K562 (cell line): ENCODE results near the gene SENP7. TPM values are rescaled to one million over a fixed set of nuclear protein-coding genes. Genes with fewer than 3 reads are reported as not detected.

Experiments
- ATAC-seq: fragments of 200-7000 bp; cut with Tn5 transposase; 3 replicates; pipeline ENCODE4 v1.9.1; 2020; ENCODE audit warnings: moderate library complexity
- BruUV-seq: library from RNA; stranded (reverse); fragments of 400-500 nt; replicated peaks from 2 replicates; lab custom pipeline; 2021; lab: Mats Ljungman, UMichigan
- CTCF ChIA-PET: fragments of 300-600 bp; formaldehyde crosslinking; extraction: SDS; loops from one replicate; lab custom pipeline; 2021; ENCODE audit warnings: low intra/inter-chr PET ratio; lab: Yijun Ruan, JAX
- POLR2A ChIA-PET: fragments of 300-600, 350-650 bp; sonication (Branson Sonifier 250); formaldehyde crosslinking; extraction: SDS; loops from one replicate; lab custom pipeline; 2021; ENCODE audit warnings: antibody characterized with exemption, inconsistent platforms; lab: Yijun Ruan, JAX
- DNase-seq, 4 experiments: peaks; one replicate each; pipeline versions ENCODE4 v3.0.0 to v3.0.0-alpha.2; 2011 to 2018; ENCODE audit warnings: low spot score in 3 of 4, mixed read lengths in 3 of 4; ENCODE audit errors: extremely low read depth in 1 of 4
- FAIRE-seq: peaks from 2 replicates; lab custom pipeline; 2011; peaks lifted over from hg19 to GRCh38; lab: Jason Lieb, UNC
- H2AFZ ChIP-seq: 2 replicates; pipeline ENCODE4 v1.6.0; 2011; ENCODE audit warnings: low read depth, low read length, control low read depth, inconsistent platforms
- H3K27ac ChIP-seq: fragments of 200-600 bp; 3 replicates; pipeline ENCODE4 v1.8.0; 2011; ENCODE audit warnings: low read depth, mild to moderate bottlenecking, control low read depth, inconsistent platforms, low read length, moderate library complexity, mixed read lengths; ENCODE audit errors: extremely low read depth
- H3K27me3 ChIP-seq, 2 experiments: fragments of 300-600 bp in 1 of 2; 2 replicates in 1 of 2; 3 replicates in 1 of 2; pipeline versions ENCODE4 v1.6.0 to v1.8.0; 2011; ENCODE audit warnings: inconsistent platforms in 2 of 2, low read length in 2 of 2, mild to moderate bottlenecking in 1 of 2, mixed read lengths in 1 of 2, moderate library complexity in 1 of 2; ENCODE audit not compliant: control insufficient read depth in 2 of 2, insufficient read depth in 2 of 2
- H3K36me3 ChIP-seq: fragments of 300-600 bp; 3 replicates; pipeline ENCODE4 v1.8.0; 2011; ENCODE audit warnings: mild to moderate bottlenecking, low read length, inconsistent platforms; ENCODE audit not compliant: control insufficient read depth, insufficient read depth
- H3K4me1 ChIP-seq, 2 experiments: fragments of 200-600 bp in 1 of 2; replicated peaks in 1 of 2; 2 replicates in 1 of 2; 3 replicates in 1 of 2; pipeline versions ENCODE4 v1.5.1 to v1.8.0; 2011; ENCODE audit warnings: inconsistent platforms in 2 of 2, low read length in 2 of 2, mild to moderate bottlenecking in 1 of 2, mixed read lengths in 1 of 2, moderate library complexity in 1 of 2; ENCODE audit not compliant: control insufficient read depth in 2 of 2, insufficient read depth in 2 of 2
- H3K4me2 ChIP-seq: 2 replicates; pipeline ENCODE4 v1.6.1; 2011; ENCODE audit warnings: low read length, control low read depth, inconsistent platforms, mixed read lengths; ENCODE audit not compliant: insufficient read depth
- H3K4me3 ChIP-seq: fragments of 200-600 bp; sonication (generic), shearing (Covaris generic); 2 replicates; pipeline ENCODE4 v1.5.1; 2016; ENCODE audit warnings: control low read depth, inconsistent platforms
- H3K79me2 ChIP-seq: fragments of 200-600 bp; 3 replicates; pipeline ENCODE4 v1.8.0; 2011; ENCODE audit warnings: low read length, inconsistent platforms; ENCODE audit not compliant: control insufficient read depth, insufficient read depth
- H3K9ac ChIP-seq, 2 experiments: 2 replicates each; pipeline versions ENCODE4 v1.6.0 to v1.6.1; 2011; ENCODE audit warnings: low read depth in 2 of 2, low read length in 2 of 2, control low read depth in 1 of 2, inconsistent platforms in 1 of 2, mild to moderate bottlenecking in 1 of 2, mixed read lengths in 1 of 2; ENCODE audit not compliant: insufficient read depth in 1 of 2
- H3K9me1 ChIP-seq: one replicate; pipeline ENCODE4 v1.6.0; 2011; ENCODE audit warnings: inconsistent platforms, mild to moderate bottlenecking, low read length, moderate library complexity; ENCODE audit not compliant: control insufficient read depth, insufficient read depth
- H3K9me3 ChIP-seq: replicated peaks from 2 replicates; pipeline ENCODE4 v1.5.1; 2011; ENCODE audit warnings: low read depth, low read length, inconsistent platforms; ENCODE audit not compliant: control insufficient read depth, insufficient read depth
- H4K20me1 ChIP-seq: replicated peaks from 2 replicates; pipeline ENCODE4 v1.6.1; 2011; ENCODE audit warnings: low read length, inconsistent platforms, mixed read lengths; ENCODE audit not compliant: control insufficient read depth, insufficient read depth
- ETS1 ChIP-seq: conservative IDR thresholded peaks from 2 replicates; pipeline ENCODE4 v1.6.1; 2011; ENCODE audit warnings: low read depth, mild to moderate bottlenecking, low read length; ENCODE audit not compliant: control insufficient read depth
- ETV5 ChIP-seq: sonication (generic); formaldehyde crosslinking; IDR thresholded peaks from 2 replicates; pipeline ENCODE4 v1.4.0; 2020; ENCODE audit warnings: low read depth, mild to moderate bottlenecking, missing genetic modification reagents
- FOXK1 ChIP-seq: sonication (generic); formaldehyde crosslinking; IDR thresholded peaks from 2 replicates; pipeline ENCODE4 v1.8.0; 2022; ENCODE audit warnings: missing genetic modification reagents, mild to moderate bottlenecking, borderline replicate concordance
- MEIS2 ChIP-seq: fragments of 450-650 bp; IDR thresholded peaks from 2 replicates; pipeline ENCODE4 v1.6.1; 2014; ENCODE audit warnings: mild to moderate bottlenecking; ENCODE audit not compliant: partially characterized antibody
- NUFIP1 ChIP-seq: fragments of 450-650 bp; IDR thresholded peaks from 2 replicates; pipeline ENCODE4 v1.6.1; 2018; ENCODE audit not compliant: partially characterized antibody
- POLR2AphosphoS2 ChIP-seq: IDR thresholded peaks from 2 replicates; pipeline ENCODE4 v1.6.1; 2012; ENCODE audit warnings: low read length, improper control_type of control experiment
- PTBP1 ChIP-seq: fragments of 200-400 bp; formaldehyde crosslinking; IDR thresholded peaks from 2 replicates; pipeline ENCODE4 v1.6.1; 2017; ENCODE audit warnings: low read depth, low read length
- RFX5 ChIP-seq: IDR thresholded peaks from 2 replicates; pipeline ENCODE4 v1.6.1; 2011; ENCODE audit warnings: low read depth, mild to moderate bottlenecking, improper control_type of control experiment, low read length
- RHOXF2B ChIP-seq: fragments of 250-450 bp; sonication (Bioruptor Pico); conservative IDR thresholded peaks from 2 replicates; pipeline ENCODE4 v1.5.1; 2021
- SIN3B ChIP-seq: fragments of 450-650 bp; IDR thresholded peaks from 2 replicates; pipeline ENCODE4 v1.6.1; 2017; ENCODE audit warnings: low read depth, mild to moderate bottlenecking, moderate library complexity
- TFAP4 ChIP-seq: sonication (generic); formaldehyde crosslinking; IDR thresholded peaks from 2 replicates; pipeline ENCODE4 v1.8.0; 2022; ENCODE audit warnings: missing genetic modification reagents, mild to moderate bottlenecking, moderate library complexity, borderline replicate concordance
- ZBTB49 ChIP-seq: sonication (generic); formaldehyde crosslinking; IDR thresholded peaks from 2 replicates; pipeline ENCODE4 v1.8.0; 2022; ENCODE audit warnings: missing genetic modification reagents, mild to moderate bottlenecking, borderline replicate concordance
- ZBTB8A ChIP-seq: fragments of 450-650 bp; IDR thresholded peaks from 2 replicates; pipeline ENCODE4 v1.6.1; 2018; ENCODE audit warnings: mild to moderate bottlenecking, moderate library complexity; ENCODE audit not compliant: partially characterized antibody
- ZNF263 ChIP-seq: sonication (generic); formaldehyde crosslinking; IDR thresholded peaks from 2 replicates; pipeline ENCODE4 v1.8.0; 2022; ENCODE audit warnings: mild to moderate bottlenecking, missing genetic modification reagents, borderline replicate concordance
- WGBS: fragments of 100-300 bp; shearing (Covaris generic); methylation state at CpG from one replicate; pipeline ENCODE4 v1.1.6; 2016; ENCODE audit warnings: low coverage, mixed read lengths; ENCODE audit not compliant: insufficient coverage; ENCODE audit errors: missing lambda C conversion rate; 5-methylcytosine and 5-hydroxymethylcytosine counted together
- in situ Hi-C: fragments of 300-500 bp; cut with MboI; formaldehyde crosslinking; loops from 4 replicates; pipeline ENCODE4 v1.15.0; 2018; ENCODE audit warnings: inconsistent platforms, mixed read lengths
- intact Hi-C: fragments of 100-400 bp; cut with micrococcal nuclease; formaldehyde crosslinking; loops from 2 replicates; pipeline ENCODE4 v1.14.2; 2022
- polyA plus RNA-seq, 8 experiments: library from polyadenylated mRNA; depleted of rRNA in 4 of 8; stranded (reverse) in 5 of 8; unstranded in 3 of 8; fragments of >200 nt; fragmentation: Nextera tagmentation in 2 of 8; fragmentation: Illumina TruSeq in 1 of 8; extraction: Ambion mirVana in 2 of 8; extraction: Trizol in 1 of 8; gene quantifications; 2 replicates each; pipeline versions ENCODE4 v1.2.1 to v1.2.3, GENCODE V29; 2011 to 2014; ENCODE audit warnings: inconsistent platforms in 1 of 8, missing spikeins in 1 of 8
- total RNA-seq, 7 experiments: library from RNA; depleted of rRNA in 6 of 7; stranded (reverse); fragments of >200 nt in 6 of 7; fragmentation: Illumina TruSeq in 2 of 7; extraction: Trizol in 2 of 7; gene quantifications; 2 replicates each; pipeline versions ENCODE4 v1.2.1 to v1.2.3, GENCODE V29; 2011 to 2021; ENCODE audit warnings: low replicate concordance in 1 of 7

Gene SENP7
- total and polyA plus RNA-seq, 9 of the 15 experiments (the other 6 are each of a cell fraction or from before 2014, with no cell fraction given) = 4.1 to 21.9 (median 10.7) TPM

- TF ChIP-seq PTBP1 (no peak), FOXK1 (CRISPR knock-in tag) (no peak)
Observed at GRCh38 chr3:101549473-101549872, 36.5 kb upstream of the SENP7 start (continued).

- no peak for DNase-seq
- TF ChIP-seq ZBTB49 (no peak), RHOXF2B (CRISPR knock-in tag) (no peak), RFX5 (no peak), NUFIP1 (no peak), TFAP4 (CRISPR knock-in tag) (no peak), POLR2AphosphoS2 (no peak), ETS1 (no peak), ZBTB8A (no peak), ETV5 (CRISPR knock-in tag) (no peak), MEIS2 (no peak), ZNF263 (CRISPR knock-in tag) (no peak), SIN3B (no peak)
Observed at GRCh38 chr3:101548527-101549105, 35.6 kb upstream of the SENP7 start.

More at GRCh38 chr3:101548527-101549105, 35.6 kb upstream of the SENP7 start:
- ChIA-PET POLR2A (interaction anchor here (2.1 kb wide), 1 partner anchor 13 kb away, joined by 4 read pairs; the partner anchor contains the start of gene TRMT10C), CTCF (no interaction called here)
- H3K9ac ChIP-seq = no peak overlapping the region
- no peak for FAIRE-seq
- H3K9me1 ChIP-seq = no peaks in the 10 kb centered on the region
- H3K79me2 ChIP-seq = no peaks in the 10 kb centered on the region
- H2AFZ ChIP-seq = no peak overlapping the region
- no peak overlapping the region for H3K4me3 ChIP-seq
- no peaks in the 10 kb centered on the region for H3K27me3 ChIP-seq
- in situ Hi-C loops (no loop called here), intact Hi-C loops (no loop called here)
- no TSS peak for BruUV-seq
- 34% methylated on average over 2 of the region's 2 CpGs for WGBS
- no peak; the same call in 2 of the 3 replicates for ATAC-seq
- H3K4me2 ChIP-seq = no peak overlapping the region
- H3K9me3 ChIP-seq = no peaks in the 10 kb centered on the region
- H3K4me1 ChIP-seq = no peaks in the 10 kb centered on the region; a peak in 2 of 5 replicates
- no peak overlapping the region for H3K27ac ChIP-seq
- H3K36me3 ChIP-seq = no peaks in the 10 kb centered on the region
- no peaks in the 10 kb centered on the region for H4K20me1 ChIP-seq
